ENCODE results near the gene ZMIZ1.

ZMIZ1 gene

DNA sequence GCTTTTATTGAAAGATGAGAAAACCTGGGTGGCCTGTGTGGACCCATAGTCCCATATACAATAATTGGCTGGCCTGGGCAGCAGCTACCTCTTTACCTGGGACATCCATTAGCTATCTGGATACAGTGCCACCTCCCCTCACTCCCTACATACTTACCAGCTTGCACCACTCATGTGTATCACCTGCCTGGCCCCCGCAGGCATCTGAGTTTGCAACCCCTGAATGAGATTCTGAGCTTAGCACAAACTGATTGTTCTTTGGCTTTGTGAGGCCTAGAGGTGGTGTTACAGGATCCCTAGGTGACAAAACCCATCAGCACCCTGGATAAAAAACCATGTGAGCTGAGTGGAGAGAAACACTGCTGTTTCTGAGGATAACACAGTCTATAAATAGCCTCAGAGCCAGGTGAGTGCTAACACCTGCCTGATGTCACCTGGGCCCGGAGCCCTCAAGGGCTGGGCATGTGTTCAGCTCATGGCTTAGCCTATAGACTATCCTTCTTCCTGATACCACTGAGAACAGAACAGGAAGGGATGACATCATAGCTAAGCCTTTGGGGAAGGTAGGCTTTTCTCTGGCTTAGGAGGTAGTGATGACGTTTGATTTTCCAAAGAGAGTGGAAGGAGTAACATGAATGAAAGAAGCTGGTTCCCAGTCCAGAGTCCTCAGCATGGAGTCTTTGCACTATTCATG lies 275.9 kb downstream of the ZMIZ1 start:
- CTCF ChIA-PET, result interaction anchor here (0.6 to 2.6 kb wide), 11 partner anchors 10 to 1299 kb away, joined by 3 to 8 read pairs (median 4); no protein-coding TSS in a partner anchor
- POLR2A ChIA-PET, result interaction anchor here (0.8 to 1.4 kb wide), 2 partner anchors 10 to 22 kb away, joined by 3 to 6 read pairs; no protein-coding TSS in a partner anchor
- Histone ChIP-seq H3K9me3 (ENCODE audit: control insufficient read depth, insufficient read depth, low read depth, low read length) (no peaks in the 10 kb centered on the region), H3K27ac (ENCODE audit: extremely low read depth, low read depth, low read length) (no peak overlapping the region), H3K4me3 (ENCODE audit: low read depth, low read length) (no peak overlapping the region), H3K4me1 (ENCODE audit: control insufficient read depth, insufficient read depth, low read length) (no peaks in the 10 kb centered on the region), H3K36me3 (ENCODE audit: control insufficient read depth in 2 of 2, insufficient read depth in 1 of 2, low read length in 2 of 2) (peaks cover 0 to 14% of the 10 kb centered on the region in 2 experiments; a peak in 1 of 3 replicates)
- no peak for TF ChIP-seq GLIS2 (tag by site-specific recombination; IDR thresholded peaks at IDR 0.05)
- no peak for TF ChIP-seq ZNF266 (tag by site-specific recombination; IDR thresholded peaks at IDR 0.05; ENCODE audit: low read depth)
- no peak for TF ChIP-seq ZNF677 (tag by site-specific recombination; IDR thresholded peaks at IDR 0.05)
- TF ChIP-seq ZBTB49 (tag by site-specific recombination; IDR thresholded peaks at IDR 0.05; ENCODE audit: low read depth), result no peak
- TF ChIP-seq ZNF629 (tag by site-specific recombination; IDR thresholded peaks at IDR 0.05), result peak; percentile 66
- TF ChIP-seq ZBTB21 (tag by site-specific recombination; IDR thresholded peaks at IDR 0.05), result peak; percentile 66
- TF ChIP-seq, protein P1, sequence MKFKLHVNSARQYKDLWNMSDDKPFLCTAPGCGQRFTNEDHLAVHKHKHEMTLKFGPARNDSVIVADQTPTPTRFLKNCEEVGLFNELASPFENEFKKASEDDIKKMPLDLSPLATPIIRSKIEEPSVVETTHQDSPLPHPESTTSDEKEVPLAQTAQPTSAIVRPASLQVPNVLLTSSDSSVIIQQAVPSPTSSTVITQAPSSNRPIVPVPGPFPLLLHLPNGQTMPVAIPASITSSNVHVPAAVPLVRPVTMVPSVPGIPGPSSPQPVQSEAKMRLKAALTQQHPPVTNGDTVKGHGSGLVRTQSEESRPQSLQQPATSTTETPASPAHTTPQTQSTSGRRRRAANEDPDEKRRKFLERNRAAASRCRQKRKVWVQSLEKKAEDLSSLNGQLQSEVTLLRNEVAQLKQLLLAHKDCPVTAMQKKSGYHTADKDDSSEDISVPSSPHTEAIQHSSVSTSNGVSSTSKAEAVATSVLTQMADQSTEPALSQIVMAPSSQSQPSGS (tag by site-specific recombination; IDR thresholded peaks at IDR 0.05; ENCODE audit: low read depth), result peak; percentile 93

DNA sequence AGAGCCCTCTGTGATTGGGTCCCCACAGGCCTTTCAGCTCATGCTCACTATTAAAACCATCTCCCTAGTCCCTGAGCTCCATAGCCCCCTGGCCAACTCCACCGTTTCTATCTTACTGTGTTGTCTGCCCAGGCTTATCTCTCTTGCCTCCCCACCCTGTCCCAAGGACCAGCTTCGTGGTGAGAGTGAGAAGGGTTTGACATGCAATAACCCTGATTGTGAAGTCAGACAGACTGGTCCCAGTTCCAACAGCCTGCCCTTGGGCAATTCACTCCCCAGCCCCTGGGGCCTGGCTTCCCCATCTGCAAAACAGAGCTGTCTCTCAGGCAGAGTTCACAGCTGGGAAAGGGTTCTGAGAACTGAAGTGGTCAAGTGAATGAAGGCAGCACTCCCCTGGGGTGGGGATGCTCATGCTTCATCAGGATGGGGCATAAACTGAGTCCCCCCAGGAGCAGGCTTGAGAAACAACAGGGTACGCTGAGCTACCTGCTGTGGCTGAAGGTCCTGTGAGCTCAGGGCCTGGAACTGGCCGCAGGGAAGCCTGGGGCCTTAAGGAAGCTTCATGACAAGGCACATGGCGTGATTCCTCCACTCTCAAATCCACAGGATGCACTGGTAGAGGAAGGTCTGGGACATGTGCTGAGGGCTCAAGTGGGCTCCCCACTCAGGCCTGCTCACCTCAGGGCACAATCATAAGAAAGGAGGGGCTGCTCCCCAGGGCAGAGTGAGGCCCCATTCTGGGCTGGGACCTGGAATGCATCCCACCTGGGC lies 276.7 kb downstream of the ZMIZ1 start:
- Histone ChIP-seq H3K9me3 (ENCODE audit: control insufficient read depth, insufficient read depth, low read depth, low read length) (no peaks in the 10 kb centered on the region), H3K4me1 (ENCODE audit: control insufficient read depth, insufficient read depth, low read length) (no peaks in the 10 kb centered on the region), H3K27ac (ENCODE audit: extremely low read depth, low read depth, low read length) (no peak overlapping the region), H3K36me3 (ENCODE audit: control insufficient read depth in 2 of 2, insufficient read depth in 1 of 2, low read length in 2 of 2) (peaks cover 0 to 22% of the 10 kb centered on the region in 2 experiments; a peak in 1 of 3 replicates), H3K4me3 (ENCODE audit: low read depth, low read length) (no peak overlapping the region)
- TF ChIP-seq ZIC2 (tag by site-specific recombination; IDR thresholded peaks at IDR 0.05) (peak; percentile 97), ZNF239 (tag by site-specific recombination; IDR thresholded peaks at IDR 0.05) (no peak), AEBP2 (tag by site-specific recombination; IDR thresholded peaks at IDR 0.05; ENCODE audit: borderline replicate concordance) (no peak), ZNF112 (tag by site-specific recombination; IDR thresholded peaks at IDR 0.05) (no peak), ZNF549 (tag by site-specific recombination; IDR thresholded peaks at IDR 0.05) (no peak), ZNF354C (tag by site-specific recombination; IDR thresholded peaks at IDR 0.05; ENCODE audit: borderline replicate concordance, low read depth) (no peak), ZBTB48 (tag by site-specific recombination; IDR thresholded peaks at IDR 0.05) (peak; percentile 44; the same call in 1 of the 2 replicates), ZNF791 (tag by site-specific recombination; IDR thresholded peaks at IDR 0.05) (no peak), ZNF223 (tag by site-specific recombination; IDR thresholded peaks at IDR 0.05) (no peak), ZNF157 (tag by site-specific recombination; IDR thresholded peaks at IDR 0.05) (no peak), SP2 (tag by site-specific recombination; IDR thresholded peaks at IDR 0.05) (no peak)
- ChIA-PET CTCF (interaction anchor here (0.5 to 2.6 kb wide), 8 partner anchors 11 to 1299 kb away, joined by 3 to 8 read pairs (median 4); no protein-coding TSS in a partner anchor), POLR2A (interaction anchor here (1.4 kb wide), 1 partner anchor 9 kb away, joined by 6 read pairs; no protein-coding TSS in a partner anchor)

Measured in HEK293 (cell line).